ENCODE results near the gene PPM1L.

PPM1L gene

DNA sequence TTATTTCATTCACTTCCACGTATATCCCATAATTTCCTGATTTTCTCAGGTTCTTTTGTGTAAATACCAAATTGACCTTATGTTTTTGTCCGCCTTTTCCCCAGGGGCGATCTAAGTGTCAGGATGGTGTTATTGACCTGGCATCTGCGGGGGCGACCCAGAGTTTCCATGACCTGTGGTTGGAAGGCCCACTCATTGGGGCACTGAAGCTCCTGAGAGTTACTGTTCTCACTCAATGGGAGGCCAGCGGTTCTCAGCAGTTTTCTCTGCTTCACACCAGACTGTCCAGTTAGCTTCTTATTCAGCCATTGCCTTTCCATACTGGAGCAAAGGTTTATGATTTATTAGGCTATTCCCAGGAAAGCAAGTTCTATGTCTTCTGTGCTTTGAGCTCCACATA is 295.8 kb downstream of the PPM1L start:
- no peak for DNase-seq

DNA sequence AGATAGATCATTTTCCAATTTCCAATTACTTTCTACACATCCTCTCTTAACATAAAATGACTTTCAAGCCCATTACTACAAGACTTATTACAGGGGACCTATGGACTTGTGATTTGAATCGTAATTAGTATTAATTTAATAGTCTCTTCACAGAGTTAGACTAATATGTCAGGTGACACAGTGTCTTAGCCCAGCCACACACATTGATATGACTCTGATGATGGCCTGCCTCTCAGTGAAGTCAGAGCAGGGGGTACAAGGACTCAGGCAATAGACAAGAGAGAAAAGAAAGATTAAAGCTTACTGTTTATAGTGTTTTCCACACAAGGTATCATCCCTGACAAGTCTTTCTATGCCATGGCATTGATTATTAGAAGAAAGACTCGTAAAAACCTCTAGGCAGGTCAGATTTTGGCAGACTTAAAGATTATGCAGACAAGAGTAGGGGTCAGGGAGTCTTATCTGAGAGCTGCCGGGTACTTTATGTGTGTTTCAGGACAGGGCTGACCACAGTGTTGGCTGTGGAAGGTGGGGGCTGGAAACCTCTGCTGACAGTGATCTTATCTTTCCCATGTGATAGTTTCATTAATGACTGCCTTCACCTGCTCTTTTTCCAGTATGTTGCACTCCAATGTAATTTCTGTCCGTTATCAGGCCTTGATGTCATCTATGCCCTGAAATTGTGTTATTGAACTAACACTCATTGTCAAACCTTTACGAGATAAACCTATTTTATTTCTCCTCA is 299.0 kb downstream of the PPM1L start:
- DNase-seq: no peak

DNA sequence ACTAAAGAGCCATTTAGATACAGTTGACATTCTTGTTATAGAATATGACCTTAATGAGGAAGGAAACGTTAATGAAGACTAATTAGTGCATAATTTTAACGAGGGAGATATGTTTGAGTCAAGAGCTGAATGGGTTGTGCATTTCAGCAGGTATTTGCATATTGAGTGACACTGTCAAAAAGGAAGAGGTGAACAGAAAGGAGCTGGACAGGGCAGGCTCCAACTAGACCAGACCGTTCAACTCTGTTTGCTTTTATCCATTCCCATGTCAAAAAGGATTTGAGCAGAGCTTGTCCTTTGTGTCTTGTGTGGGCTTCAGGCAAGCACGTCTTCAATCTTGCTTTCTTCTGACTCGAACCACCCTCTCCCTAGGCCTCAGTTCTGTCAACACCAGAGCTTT is 308.4 kb downstream of the PPM1L start:
- no peak for DNase-seq

DNA sequence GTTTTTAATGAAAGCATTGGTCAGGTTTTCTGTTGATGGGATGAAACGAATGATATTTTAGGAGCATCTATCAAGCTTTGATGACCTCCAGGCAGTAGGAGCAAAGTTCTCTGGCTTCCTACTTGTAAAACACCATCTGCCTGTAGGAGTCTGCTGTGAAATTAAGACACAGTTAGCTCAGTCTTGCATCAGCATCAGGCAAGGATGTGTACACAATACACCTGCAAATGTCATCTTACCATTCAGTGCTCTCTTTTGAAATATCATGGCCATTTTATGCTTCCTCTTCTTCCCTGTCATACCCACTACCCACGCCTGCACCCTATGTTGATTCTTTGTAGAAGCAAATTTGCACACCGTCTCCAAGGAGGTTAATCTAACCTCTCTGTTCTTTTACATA is 310.9 kb downstream of the PPM1L start:
- DNase-seq: no peak

DNA sequence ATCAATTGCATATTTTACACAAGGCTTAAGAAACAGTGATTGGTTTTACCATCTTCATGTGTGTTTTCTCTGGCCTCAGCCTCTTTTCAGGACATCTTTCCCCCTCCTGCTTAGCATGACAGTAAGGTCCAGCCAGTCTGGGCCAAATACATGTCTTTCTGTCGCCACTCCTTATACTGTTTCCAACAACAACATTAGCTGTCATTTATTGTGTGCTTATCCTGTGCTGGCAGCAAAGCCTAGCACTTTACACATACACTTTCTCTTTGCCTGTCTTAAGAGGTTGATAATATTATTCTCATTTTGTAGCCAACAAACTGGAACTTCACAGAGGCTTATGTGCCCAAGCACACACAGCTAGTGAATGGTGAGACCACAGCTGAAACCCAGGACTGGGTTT is 311.3 kb downstream of the PPM1L start:
- DNase-seq: no peak

DNA sequence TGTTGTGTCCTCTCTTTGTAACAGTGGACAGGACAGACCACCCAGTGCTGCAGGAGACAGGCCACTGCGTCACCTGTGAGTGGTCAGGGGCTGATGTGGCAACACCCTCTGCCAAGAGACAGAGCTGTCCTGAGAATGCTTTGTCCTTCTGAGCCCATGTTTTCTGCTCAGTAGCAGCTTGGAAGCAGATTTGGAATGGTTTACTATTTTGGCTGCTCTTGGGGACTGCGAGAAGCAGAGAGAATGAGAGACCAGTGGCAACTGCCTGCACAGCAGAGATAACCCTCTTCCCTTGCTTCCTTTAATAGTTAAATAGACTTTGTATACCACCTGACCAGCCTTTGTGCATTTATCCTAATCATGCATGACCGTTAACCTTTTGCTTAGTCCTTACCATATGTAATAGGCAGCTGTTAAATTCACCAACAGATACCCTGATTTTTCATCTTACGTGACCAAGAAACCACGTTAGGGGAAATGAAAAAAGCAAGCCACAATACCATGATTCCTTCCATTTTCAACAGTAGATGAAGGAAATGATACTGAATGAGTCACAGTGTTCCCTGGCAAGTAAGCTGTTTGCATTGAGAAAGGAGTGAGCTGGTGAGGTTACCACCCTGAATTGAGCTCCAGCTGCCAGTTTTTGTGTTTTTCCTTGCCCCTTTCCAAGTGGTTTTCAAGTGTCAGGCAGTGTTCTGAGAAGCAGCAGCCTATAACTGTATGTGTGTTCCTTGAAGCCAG is 313.6 kb downstream of the PPM1L start:
- no peak for DNase-seq

DNA sequence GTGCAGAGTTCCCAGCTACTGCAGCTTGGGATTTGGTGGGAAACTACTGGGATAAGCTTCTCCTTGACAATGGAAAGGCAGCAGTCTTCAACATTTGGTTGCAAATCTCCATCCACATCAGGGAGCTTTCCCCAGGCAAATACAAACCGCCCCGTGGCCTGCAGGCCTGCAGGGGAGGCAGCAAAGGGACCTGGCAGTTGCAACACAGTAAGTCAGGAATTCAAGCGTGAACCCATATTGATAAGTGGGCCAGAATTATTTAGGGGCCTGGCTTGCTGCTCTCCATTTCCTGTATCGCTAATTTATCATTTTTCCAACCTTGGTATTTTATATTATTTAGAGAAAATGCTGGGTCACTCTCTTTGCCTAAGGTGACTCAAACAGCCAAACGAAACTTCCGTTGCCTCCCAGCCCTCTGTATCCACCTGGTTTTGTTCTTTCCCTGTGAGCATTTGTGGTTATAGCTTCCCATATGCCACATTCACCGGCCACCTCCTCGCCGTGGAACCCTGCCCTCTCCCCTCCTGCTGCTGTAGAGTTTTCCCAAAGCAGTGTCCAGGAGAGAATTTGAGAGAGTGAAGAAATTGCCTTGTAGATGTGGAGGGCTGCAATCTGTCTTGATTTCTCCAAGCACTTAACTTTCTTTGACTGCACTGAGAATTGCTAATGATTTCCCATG is 314.4 kb downstream of the PPM1L start:
- DNase-seq: no peak

DNA sequence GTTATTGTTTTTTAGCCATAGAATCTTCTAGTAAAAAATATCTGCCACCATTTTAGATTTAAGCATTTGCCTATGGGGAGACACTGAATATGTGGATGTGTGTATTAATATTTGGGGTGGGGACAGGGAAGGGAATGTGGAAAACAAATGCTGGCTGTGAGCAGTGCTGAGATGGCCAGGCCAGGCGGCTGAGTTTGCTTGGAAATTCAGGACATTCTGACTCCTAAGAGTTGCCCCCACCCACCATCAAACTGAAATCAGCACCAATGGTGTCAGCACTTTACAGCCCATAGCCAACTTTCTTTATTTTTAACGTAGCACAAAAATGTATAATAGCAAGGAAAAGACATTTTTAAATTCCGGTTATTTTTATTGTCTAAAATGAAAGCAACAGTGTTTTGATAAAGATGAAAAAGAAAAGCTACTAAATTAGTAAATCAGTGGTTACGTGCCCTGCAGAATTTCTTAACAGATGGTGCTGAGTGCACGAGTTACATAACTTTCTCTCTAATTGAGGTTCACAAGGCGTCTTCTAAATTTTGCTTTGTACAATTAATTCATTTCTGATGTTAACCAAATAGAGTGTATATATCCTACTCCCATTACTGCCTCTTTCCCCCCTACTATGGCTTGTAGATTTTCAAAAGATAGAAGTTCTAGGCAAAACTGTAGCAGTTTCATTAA is 315.1 kb downstream of the PPM1L start:
- DNase-seq: no peak

DNA sequence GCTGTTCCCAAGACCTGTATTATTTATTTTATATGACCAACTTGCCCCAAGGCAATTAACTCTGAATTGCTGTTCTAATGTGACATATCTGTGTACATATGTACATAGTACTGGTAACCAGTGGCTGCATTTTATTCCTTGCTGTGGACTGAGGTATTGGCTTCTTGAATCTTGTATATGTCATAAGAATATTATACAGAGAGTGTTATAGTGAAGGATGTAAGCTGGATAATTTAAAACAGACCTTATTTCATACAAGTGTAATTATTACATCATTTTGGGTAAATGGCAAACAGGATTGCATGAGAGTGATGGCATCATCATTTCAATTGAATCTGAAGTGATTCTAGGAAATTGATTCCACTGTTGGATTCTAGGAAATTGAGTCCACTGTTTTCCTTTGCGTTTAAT is 316.2 kb downstream of the PPM1L start:
- no peak for DNase-seq

DNA sequence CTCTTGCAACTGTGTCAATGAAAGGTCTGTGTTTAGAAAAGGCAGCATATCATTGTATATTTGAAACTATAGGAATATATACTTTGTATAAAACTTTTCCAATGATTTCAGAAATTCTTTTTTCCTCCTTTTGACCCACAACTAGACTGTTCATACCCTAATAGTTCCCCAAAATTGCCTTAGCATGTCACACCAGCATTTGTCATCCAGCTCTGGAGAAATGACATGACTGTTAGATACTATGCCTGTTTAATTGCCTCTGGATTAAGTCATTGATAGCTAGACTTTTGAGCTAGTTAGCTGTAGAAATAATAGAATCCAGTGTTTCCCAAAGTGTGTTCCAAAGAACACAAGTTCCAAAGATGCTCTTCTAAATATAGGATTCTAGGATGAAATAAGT is 316.7 kb downstream of the PPM1L start:
- DNase-seq: no peak

DNA sequence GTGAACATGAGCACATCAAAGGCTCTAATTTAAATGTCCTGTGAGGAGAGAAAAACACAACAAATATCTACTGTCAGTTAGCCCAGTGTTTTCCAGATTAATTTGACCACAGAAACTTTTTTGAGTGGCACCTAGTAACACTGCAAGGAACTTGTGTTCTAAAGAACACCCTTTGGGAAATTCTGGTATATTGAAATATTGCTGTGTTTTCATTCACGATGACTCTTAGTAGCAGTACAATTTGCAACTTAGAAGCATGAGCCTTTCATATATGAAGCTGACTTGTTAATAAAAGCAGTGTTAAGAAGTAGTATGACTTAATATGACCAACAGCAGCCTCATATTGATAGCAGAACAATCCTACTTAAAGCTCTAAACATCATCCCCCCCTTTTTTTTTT is 317.1 kb downstream of the PPM1L start:
- no peak for DNase-seq

DNA sequence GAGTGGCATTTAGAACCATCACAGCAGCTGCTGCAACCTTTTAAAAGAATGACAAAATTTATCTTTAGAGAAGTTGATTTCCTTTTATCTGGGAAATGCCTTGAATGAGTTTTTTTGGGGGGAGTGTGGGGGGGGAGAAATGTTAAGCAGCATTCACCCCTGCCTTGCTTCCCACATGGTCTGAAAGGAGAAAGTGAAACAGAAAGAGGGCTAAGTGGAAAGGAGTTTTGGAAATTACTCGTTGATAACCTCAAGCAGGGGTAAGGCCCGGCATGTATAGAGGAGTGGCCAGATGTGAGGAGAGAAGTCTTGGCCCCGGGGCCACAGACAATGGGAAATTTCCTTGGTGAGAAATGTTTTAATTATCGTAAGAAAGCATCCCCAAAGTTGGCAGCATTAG is 325.6 kb downstream of the PPM1L start:
- no peak for DNase-seq

DNA sequence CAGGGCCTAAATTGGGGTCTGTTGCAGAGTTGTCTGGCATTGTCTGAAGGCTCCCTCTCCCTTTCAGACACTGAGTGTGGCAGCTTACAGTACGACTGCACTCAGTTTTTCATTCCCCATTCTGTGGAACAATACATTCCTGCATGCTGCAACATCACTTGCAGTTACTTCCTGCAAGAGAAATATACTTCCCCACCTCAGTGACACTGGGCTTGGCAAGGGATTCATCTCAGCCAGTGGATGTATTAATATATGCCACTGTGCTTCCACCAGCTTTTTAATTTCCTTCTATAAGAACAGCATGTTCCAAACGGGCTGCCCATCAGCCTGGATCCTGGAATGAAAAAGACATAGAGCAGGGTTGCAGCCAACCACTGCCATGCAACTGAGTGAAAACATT is 326.0 kb downstream of the PPM1L start:
- DNase-seq: no peak

DNA sequence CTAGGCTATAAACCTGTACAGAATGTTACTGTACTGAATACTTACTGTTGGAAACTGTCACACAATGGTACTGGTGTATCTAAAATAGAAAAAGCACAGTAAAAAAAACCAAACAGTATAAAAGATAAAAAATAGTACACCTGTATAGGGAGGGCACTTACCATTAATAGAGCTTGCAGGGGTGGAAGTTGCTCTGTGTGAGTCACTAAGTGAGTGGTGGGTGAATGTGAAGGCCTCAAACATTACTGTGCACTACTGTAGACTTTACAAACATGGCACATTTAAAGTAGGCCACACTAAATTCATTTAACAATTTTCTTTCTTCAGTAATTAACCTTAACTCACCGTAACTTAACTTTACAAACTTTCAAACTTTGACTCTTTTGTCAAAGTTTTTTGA is 327.1 kb downstream of the PPM1L start:
- DNase-seq: no peak

DNA sequence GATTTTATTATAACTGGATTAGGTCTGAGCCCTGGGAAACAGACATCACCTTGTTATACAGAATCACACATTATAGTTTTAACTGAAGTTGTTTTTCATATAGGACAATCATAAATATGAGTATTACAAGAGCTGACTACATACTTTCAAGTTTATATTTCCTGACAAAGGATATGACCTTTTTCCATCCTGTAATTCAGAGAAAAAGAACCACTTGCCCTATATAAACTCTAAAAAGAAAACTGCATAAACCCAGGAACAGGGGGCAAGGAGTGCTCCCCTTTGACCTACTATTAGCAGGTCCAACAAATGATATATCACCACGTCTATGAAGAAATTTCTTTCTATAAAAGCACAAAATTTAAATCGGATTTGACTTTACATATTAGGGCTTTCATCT is 328.2 kb downstream of the PPM1L start:
- no peak for DNase-seq

DNA sequence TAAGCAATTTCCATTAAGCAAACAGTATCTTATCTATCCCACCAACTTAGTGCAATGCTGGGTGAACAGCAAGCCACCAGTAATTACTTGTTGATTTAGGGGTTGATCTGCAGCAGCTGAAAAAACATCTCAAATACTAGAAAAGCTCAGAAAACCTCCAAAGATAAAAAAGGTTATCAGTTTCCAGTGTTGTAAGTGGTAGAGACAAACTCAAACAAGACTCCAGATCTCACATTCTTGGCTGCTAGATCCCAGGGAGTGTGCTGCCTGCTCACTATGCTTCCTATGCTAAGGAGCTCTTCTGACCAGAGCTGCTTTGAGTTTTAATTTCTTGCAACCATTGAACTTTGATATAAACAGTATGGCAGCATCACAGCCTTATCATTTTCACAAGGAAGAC is 337.9 kb downstream of the PPM1L start:
- DNase-seq: no peak

DNA sequence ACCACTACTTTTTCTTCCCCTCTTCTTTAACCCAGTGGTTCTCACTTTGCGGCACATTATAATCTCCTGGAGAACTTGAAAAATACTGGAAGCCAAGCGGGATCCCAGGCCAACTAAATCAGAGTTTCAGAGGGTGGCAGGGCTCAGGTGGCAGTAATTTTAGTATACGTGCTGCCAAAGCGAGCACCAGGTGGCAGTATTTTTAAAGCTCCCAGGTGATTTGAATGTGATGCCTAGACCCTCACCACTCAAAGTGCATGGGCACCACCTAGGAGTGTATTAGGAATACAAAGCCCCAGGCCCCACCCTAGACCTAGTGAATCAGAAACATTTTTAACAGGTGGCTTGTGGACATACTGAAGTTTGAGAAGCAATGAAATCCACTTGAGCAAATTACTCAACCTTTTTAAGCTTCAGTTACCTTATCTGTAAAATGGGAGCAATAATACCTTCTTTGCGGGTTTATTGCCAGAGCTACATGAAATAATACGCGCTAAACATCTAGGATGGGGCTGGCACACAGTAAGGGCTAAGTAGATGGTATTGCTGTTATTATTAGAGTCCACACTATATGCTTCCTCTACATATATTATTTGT is 340.8 kb downstream of the PPM1L start:
- no peak for DNase-seq

DNA sequence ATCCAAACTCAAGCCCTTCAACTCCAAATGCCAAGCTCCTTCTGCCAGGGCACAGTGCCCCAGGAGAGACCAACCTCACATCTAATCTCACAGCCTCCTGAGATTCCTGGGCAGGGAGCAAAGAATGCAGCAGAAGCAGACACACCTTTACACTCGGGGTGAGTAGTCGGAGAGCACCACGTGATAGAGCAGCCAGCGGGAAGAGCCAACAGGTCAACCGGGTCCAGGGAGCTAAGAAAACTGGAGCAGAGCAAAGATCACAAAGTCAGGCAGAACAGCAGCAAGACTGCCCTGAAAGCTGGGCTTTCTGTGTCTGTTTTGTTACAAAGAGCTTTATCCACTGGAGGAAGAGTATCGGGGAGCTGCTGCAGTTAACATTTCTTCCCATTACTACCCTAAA is 345.0 kb downstream of the PPM1L start:
- DNase-seq: no peak

DNA sequence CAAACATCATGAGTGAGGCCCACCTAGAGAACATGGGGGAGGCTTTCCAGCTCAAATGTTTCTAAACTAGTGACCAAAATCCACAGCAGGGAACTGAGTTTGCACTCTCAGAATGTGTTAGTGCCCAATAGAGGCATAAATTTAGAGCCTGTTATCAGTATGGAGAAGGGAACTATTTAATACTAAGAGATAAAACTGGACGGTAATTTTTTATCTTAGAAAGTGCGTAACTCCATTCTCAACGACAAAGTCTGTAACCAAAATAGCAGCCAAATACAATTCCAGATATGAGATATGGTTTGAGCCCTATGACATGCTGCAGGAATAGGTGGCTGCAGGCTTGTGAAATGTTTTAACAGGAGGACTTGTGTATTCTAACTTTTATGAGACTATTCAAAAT is 345.6 kb downstream of the PPM1L start:
- DNase-seq: no peak

DNA sequence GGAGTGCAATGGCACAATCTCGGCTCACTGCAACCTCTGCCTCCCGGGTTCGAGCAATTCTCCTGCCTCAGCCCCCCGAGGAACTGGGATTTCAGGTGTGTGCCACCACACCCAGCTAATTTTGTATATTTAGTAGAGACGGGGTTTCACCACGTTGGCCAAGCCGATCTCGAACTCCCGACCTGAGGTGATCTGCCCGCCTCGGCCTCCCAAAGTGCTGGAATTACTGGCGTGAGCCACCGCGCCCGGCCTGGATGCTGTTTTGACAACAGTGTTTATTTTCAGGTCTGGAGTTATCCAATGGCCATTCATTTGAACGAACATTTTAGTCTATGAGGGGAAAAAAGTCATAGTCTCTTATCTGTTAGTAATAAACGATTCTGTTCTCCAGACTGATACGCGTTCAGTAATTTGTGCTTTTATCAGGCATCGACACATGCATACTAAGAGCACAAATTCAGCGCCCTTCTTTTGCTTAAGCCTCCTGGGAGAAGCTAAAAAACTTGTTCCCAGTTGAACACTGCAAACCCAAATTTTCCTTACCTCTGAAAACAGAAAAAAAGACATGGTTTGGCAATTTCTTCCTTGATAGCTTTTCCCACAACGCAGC is 347.9 kb downstream of the PPM1L start:
- no peak for DNase-seq

DNA sequence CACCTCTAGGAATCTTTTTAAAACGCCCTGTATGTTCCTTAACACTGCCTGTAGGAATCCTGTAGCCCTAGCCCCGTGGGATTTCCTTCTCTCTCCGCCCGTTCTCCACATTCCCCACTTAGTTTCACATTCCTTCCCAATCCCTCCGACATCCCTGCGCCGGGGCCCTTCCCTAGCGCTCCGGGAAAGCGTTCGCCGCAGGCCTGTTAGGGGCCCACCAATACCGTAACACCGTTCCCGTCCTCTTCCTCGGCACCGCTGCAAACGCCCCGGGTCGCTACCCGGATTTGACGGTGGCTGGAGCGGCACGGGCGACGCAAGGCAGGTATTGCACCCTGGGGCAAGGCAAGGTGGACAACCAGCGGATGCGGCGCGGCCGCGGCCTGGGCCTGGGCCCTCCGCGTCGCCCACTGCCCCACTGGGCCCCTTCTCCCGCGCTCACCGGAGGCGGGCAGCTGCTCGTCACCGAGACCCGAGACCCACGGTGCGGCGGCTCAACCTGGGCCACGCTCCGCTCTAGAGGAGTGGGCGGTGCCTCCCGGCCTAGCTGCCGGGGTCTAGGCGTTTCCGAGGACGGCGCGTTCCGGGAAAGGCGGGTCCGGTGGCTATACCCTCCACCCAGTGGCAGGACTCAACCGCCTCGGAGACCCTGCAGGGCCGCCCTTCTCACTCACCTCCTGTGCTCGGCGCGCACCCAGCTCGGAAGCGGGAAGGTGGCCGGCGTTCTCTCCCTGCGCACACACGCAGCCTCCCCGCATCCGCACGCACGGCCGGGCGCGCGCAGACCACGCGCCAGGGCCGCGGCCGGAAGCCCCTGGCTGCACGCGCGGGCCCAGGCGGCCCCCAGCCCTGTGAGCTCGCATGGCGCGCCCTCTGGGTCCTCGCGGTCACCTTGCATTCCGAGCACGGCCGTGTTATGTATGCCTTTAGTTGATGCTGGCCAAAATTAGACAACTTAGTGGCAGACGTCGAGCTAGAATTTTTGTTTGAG is 348.8 kb downstream of the PPM1L start, which contains the start of gene B3GALNT1:
B3GALNT1 (minus strand) TSS at position 789 of the 991 bp plus-strand sequence. CDS start 18,595 bp downstream, outside the sequence.
- DNase-seq: no peak

Measured in activated effector memory CD4-positive, alpha-beta T cell treated with Interleukin-2 at 50 U/mL for 16 hours (primary cell).